HG03108 (cell line): ENCODE data around the gene ZNF560.
A peak's percentile ranks its signal among the peaks of the same experiment; 100 is the strongest.
"Not testable (repeated sequence)": the region's sequence is repeated elsewhere in the genome, so short reads cannot be mapped to it uniquely, and the experiment has no call there.

Experiments used
- ATAC-seq: cut with Tn5 transposase; IDR thresholded peaks from one replicate; pipeline ENCODE4 v1.9.1; 2021; ENCODE audit warnings: moderate library complexity; ENCODE audit not compliant: unreplicated experiment

The ZNF560 gene

DNA sequence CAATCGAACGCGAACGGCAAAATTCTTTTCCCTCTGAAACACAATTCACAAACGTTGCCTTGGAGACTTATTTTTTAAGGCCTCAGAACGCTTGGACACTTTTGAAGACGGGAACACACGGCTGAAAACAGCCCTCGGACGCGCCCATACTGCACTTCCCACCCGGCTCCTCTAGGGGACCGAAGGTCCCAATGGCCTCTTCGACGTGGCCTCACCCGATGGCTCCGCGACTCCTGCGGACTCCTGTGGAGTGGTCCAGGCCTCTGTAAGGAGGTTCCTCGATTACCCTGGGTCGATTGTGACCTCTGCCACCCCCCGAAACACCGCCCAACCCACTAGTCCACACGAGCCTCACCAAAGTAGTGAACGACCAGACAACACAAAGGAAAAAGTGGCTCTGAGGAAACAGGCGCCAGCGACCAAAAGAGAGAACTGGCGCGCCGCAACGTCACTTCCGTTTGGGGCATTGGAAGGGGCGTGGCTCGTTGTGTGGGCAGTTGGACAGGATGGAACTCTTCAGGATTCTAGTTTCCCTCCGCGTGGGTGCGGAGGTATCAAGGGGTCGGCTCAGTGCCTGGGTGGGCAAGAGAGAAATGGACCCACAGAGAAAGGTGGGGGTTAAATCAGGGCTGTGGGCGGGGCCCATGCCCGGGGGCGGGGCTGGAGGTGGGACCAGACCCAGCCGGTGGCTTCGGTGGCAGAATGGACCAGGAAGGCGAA is at the start of gene ZNF560:
ZNF560 (minus strand) TSS at position 434 of the 720 bp plus-strand sequence. CDS start 23,303 bp downstream, outside the sequence.
- ATAC-seq = no peak

DNA sequence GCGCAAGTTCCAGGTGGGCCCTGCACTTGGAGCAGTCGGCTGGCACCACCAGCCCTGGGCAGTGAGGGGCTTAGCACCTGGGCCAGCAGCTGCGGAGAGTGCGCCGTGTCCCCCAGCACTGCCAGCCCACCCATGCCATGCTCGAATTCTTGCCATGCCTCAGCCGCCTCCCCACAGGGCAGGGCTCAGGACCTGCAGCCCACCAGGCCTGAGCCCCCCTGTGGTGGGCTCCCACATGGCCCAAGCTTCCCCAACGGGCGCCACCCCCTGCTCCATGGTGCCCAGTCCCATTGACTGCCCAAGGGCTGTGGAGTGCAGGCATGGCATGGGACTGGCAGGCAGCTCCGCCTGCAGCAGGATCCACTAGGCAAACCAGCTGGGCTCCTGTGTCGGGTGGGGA is 49.5 kb upstream of the ZNF560 start:
- no peak for ATAC-seq

DNA sequence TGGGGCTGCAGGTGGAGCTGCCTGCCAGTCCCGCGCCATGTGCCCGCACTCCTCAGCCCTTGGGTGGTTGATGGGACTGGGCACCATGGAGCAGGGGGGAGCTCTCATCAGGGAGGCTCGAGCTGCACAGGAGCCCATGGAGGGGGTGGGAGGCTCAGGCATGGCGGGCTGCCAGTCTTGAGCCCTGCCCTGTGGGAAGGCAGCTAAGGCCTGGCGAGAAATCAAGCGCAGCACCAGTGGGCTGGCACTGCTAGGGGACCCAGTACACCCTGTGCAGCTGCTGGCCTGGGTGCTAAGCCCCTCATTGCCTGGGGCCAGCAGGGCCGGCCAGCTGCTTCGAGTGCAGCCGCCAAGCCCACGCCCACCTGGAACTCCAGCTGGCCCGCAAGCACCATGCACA is 42.9 kb upstream of the ZNF560 start:
- not testable (repeated sequence) for ATAC-seq

DNA sequence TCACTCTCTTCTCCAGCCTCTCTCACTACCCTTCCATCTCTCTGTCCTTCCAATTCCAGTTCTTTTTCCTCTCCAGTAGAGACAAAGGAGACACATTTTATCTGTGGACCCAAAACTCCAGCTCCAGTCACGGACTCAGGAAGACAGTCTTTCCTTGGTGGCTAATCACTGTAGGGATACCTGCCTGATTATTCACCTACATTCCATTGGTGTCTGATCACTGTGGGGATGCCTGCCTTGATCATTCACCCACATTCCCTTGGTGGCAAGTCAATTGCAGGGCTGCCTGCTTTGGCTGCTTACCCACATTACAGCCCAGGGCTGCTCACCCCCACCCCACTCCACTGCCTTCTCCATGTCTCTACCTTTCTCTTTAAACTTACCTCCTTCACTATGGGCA is 41.5 kb upstream of the ZNF560 start:
- ATAC-seq = not testable (repeated sequence)

DNA sequence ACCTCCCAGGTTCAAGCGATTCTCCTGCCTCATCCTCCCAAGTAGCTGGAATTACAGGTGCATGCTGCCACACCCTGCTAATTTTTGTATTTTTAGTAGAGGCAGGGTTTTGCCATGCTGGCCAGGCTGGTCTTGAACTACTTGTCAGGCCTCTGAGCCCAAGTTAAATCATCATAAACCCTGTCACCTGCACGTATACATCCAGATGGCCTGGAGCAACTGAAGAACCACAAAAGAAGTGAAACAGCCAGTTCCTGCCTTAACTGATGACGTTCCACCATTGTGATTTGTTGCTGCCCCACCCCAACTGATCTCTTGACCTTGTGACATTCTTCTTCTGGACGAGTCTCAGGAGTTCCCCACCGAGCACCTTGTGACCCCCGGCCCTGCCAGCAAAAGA is 40.8 kb upstream of the ZNF560 start:
- ATAC-seq = not testable (repeated sequence)

DNA sequence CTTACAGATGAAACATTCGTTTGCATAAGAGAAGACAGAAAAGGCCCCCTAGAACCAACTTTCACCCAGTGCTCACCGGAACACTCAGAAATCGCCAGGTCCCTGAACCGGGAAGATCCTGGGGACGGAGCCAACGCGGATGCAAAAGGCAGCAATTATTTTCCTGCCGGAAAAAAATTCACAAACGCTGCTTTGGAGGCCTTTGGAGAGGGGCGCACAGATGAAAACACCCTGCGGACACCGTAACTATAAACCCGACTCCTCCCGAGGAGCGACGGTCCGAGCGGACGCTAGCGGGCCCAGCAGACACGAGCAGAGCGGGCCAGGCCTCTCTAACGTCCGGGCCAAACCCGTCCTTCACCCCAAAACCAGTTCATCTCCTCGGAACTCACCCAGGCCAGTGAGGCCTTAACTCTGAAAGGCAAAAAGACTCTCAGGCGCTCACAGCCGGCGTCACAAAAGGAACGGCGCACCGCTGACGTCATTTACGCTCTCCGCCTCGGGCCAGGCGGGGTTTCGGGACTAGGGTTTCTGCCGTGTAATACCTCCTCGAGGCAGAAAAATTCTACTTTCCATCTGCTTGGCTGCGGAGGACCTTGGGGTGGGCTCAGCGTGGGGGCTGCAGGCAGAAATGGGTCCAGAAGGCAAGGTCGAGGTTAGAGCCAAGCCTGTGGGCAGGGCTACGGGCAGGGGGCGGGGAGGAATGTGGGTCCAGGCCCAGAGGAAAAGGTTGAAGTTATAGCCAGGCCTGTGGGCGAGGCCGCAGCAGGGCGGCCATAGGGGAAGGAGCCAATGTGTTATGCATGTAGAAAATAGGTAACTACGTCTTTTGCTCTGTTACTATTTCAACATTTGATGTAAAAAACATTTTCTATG is 40.0 kb upstream of the ZNF560 start, which contains the start of gene ZNF426:
ZNF426 (minus strand) TSS at position 463 of the 876 bp plus-strand sequence. CDS start 2,413 bp downstream, outside the sequence.
- peak; percentile 54 for ATAC-seq

DNA sequence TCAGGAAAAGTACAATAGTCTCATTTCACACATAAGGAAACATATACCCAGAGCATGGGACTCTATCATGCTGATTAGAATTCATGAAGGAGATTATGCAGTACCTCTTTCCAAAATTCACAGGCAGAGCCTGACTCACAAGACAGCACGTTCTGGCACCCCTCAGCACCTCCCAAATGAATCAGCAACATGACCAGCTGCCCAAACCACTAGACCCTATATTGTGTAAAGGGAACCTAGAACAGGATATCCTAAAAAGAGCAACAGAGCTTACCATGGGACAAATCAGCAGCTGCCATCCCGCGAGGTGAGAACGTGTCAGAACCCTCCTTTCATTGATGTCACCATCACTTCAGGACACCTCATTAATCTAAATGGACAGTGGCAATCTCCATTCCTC is 37.5 kb upstream of the ZNF560 start:
- ATAC-seq = no peak

DNA sequence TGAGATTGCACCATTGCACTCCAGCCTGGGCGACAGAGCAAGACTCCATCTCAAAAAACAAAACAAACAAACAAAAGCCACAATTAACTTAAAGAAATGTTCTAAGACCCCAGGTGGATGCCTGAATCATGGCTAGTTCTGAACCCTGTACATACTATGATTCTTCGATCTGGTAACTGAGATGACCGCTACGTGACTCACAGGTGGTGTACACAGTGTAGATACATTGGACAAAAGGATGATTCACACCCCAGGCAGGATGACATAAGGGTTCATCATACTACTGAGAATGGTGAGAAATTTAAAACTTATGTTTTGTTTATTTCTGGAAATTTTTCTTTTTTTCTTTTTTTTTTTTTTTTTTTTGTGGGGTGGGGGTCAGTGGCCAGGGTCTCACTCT is 33.5 kb upstream of the ZNF560 start:
- no peak for ATAC-seq

DNA sequence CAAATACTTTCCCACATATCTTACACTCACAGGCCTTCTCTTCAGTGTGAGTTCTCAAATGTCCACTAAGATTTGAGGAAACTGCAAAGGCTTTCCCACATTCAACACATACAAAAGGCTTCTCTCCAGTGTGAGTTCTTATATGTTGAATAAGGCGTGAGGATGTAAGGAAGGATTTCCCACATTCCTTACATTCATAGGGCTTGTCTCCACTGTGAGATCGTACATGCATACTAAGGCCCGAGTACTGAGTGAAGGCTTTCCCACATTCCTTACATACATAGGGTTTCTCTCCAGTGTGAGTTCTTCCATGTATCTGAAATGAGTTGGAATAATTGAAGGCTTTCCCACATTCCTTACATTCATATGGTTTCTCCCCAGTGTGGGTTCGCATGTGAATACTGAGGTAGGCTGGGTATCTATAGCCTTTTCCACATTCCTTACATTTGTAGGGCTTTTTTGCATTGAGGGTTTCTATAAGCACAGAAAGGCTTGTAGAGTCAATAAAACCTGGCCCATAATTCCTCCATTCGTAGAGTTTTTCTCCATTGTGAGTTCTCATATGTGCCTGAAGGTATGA is 30.4 kb upstream of the ZNF560 start:
- ATAC-seq = no peak

DNA sequence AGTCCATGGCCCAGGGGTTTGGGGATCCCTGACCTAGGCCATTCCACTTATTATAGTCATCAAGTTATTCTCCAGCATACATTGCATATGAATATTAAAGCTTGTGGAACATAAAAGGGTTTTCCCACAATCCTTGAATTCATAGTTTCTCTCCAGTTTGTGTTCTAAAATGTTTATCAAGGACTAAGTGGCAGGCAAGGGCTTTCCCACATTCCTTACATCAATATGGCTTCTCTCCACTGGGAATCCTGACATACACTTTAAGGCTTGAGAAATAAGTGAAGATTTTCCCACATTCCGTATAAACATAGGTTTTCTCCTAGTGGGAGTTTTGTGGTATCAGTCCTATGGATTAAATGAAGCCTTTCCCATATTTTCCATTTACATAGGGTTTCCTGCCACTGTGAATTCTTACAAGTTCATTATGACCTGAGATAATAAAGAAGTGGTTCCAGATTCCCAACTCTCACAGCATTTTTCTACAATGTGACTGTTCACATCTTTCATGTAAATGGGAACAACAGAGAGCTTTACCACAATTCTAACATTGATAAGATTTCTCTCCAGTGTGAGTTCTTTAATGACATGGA is 25.6 kb upstream of the ZNF560 start:
- ATAC-seq = no peak

DNA sequence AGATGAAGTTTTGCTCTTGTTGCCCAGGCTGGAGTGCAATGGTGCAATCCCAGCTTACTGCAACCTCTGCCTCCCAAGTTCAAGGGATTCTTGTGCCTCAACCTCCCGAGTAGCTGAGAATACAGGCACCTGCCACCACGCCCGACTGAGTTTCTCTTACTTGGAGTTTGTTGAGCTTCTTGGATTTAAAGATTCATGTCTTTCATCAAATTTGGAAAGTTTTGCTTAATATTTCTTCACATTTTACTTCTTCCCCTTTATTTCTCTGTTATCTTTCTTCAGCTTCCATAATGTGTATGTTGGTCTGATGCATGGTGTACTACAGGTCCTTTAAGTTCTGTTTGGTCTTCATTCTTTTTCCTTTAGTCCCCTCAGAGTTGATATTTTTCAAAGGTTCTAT is 8.9 kb upstream of the ZNF560 start:
- no peak for ATAC-seq

DNA sequence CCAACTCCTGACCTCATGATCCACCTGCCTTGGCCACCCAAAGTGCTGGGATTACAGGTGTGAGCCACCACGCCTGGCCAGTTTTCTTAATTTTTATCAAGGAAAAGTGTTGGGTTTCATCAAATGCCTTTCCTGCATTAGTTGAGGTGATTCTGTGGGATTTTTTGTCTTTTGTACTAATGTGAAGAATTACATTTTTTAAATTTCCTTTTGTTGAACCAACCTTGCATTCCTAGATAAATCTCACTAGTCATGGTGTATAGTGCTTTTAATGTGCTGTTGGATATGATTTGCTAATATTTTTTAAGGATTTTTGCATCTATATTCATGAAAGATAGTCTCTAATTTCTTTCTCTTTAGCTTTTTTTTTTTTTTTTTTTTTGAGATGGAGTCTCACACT is 2.4 kb upstream of the ZNF560 start:
- ATAC-seq = no peak

DNA sequence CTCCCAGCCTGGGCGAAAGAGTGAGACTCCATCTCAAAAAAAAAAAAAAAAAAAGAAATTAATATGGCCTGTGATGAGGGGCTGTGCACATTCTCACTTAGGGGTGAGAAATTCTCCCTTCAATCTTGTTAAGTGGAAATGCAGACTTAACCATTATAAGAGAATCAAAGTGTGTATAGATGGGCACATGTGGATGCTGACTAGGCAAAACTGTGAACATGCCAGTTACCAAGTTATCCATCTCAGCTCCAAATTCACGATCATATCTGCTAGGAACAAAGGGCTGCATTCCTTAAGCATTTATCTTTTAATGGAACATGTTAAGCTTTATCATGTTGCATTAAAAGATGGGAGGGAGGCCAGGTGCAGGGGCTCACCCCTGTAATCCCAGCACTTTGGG is 4.3 kb downstream of the ZNF560 start:
- ATAC-seq = no peak

DNA sequence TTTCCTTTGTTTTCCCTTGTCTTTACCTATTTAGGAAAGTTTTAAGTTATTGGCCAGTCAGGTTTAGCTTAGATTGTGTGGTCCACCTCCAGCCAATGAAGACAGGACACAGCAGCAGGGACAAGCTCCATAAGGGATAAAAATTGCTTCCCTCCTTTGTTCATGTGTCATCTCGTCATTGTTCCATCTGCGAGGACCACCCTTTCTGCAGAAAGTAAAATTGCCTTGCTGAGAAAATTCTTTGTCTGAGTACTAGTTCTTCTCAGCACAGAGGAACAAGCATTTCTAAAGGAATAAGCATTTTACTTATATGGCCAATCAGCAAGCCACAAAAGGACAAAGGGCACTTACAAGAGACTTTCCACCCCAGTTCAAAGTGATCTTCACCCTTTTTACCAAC is 11.4 kb downstream of the ZNF560 start:
- no peak for ATAC-seq

DNA sequence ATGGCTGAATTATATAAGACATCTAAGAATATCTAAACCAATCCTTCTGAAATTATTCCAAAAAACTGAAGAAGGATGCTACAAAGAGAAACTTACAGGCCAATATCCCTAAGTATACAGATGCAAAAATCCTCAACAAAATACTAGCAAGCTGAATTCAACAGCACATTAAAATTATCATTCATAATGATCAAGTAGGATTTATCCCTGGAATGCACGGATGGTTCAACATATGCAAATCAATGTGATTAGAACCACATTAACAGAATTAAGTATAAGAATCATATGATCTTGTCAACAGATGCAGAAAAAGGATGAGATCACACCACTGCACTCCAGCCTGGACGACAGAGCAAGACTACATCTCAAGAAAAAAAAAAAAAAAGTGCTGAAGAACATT is 13.3 kb downstream of the ZNF560 start:
- no peak for ATAC-seq

DNA sequence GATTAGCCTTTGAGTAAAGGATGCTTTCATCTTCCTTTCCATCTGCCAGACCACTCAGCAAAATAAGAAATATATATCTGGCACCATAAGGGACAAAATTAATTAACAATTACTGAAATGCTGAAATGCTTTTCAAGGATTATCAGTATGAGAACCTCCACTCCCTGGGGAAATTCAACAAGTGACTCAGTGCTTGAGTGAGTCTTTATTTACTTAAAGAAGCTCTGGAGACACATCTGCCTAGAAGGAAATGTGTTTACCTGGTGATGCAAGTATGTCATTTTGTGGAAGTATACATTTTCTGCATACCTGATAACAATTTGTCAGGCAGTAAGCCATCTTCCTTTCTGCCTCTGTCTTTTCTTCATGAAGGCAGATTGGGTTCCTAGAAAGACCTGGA is 23.4 kb downstream of the ZNF560 start:
- no peak for ATAC-seq

DNA sequence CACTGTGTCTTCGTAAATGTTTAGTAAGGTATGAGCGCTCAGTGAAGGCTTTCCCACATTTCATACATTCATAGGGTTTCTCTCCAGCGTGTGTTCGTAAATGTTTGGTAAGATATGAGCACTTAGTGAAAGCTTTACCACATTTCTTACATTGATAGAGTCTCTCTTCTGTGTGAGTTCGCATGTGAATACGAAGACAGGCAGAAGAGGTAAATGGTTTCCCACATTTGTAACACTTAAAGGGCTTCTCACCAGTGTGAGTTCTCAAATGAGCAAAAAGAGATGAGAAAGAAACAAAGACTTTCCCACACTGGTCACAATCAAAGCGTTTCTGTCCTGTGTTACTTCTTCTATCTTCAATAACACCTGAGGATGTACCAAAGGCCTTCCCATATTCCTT is 31.3 kb downstream of the ZNF560 start:
- ATAC-seq = no peak

DNA sequence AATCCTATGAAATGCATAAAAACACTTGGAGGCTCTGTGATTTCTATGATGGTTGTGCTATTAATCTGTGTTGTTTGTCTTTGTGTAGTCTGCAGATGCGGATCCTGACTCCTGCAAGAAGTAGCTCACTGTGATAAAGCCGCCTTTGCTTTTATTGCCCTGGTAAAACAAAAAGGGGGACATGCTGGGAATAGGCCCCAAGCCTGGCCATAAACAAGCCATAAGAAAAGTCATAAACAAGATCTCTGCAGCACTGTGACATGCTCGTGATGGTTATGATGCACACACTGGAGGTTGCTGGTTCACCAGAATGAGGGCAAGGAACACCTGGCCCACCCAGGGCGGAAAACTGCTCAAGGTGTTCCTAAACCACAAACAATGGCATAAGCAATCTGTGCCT is 36.5 kb downstream of the ZNF560 start:
- no peak for ATAC-seq

DNA sequence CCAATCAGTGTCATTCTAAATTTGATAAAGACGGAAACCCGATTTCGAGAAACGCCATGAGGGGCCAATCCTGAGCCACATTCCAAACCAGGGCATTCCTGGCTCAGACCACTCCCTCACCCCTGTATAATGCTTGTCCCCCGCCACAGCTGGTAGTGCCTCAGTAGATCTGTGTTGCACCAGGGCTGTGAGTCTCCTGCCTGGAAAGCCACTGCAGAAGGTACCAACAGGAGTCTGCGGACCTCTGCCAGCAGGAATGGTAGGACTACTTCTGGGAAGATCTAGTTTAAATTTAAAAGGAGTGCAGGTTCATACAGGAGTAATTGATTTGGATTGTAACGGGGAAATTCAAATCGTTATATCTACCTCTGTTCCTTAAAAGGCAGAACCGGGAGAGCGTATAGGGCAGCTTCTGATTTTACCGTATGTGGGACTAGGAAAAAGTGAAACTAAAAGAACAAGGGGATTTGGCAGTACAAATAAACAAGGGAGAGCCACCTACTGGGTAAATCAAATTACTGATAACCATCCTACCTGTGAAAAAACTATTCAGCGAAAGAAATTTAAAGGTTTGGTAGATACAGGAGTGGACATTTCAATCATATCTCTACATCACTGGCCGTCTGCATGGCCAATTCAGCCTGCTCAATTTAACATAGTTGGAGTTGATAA is 42.3 kb downstream of the ZNF560 start:
- no peak for ATAC-seq

DNA sequence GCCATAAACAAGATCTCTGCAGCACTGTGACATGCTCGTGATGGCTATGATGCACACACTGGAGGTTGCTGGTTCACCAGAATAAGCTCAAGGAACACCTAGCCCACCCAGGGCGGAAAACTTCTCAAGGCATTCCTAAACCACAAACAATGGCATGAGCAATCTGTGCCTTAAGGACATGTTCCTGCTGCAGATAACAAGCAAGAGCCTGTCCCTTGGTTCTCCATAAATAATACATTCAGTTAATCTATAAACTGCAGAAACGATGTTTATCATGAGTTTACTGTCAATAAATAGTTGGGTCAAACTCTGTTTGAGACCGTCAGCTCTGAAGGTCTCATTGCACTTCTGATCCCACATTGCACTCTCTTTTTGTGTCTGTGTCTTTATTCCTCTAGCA is 44.5 kb downstream of the ZNF560 start:
- no peak for ATAC-seq

DNA sequence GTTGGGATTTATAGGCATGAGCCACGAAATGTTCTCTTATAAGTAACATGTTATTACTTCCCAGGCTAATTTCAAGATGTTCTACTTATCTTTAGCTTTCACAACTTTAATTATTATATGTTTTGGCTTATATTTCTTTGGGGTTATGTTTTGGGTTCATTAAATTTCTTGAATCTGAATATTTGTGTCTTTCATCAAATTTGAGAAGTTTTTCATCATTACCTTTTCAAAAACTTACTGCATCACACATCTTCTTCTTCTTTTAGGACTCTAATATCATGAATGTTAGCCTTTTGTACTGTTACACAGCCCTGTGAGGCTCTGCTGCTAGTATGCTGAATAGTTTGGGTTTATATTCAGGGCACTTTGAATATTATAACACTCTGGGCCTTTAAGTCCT is 53.4 kb downstream of the ZNF560 start:
- ATAC-seq = no peak
